Mucosa of rectum (tissue), 2 donors: ENCODE data around the gene TMCC1.

Experiments used
- H3K27ac ChIP-seq, 2 donors: one replicate each; pipeline ENCODE4 v1.7.0; 2013; ENCODE audit warnings: inconsistent platforms in 2 of 2, low read depth in 2 of 2, low read length in 2 of 2
- H3K27me3 ChIP-seq, 2 donors: one replicate each; pipeline ENCODE4 v1.7.0; 2013; ENCODE audit warnings: low read length in 2 of 2; ENCODE audit not compliant: control insufficient read depth in 2 of 2, insufficient read depth in 2 of 2
- H3K36me3 ChIP-seq, 2 donors: one replicate each; pipeline ENCODE4 v1.7.0; 2013; ENCODE audit warnings: low read length in 2 of 2; ENCODE audit not compliant: control insufficient read depth in 2 of 2, insufficient read depth in 2 of 2
- H3K4me1 ChIP-seq, 2 donors: one replicate each; pipeline ENCODE4 v1.7.0; 2013; ENCODE audit warnings: low read length in 2 of 2, mild to moderate bottlenecking in 1 of 2; ENCODE audit not compliant: control insufficient read depth in 2 of 2, insufficient read depth in 2 of 2
- H3K4me3 ChIP-seq, 2 donors: one replicate each; pipeline ENCODE4 v1.7.0; 2013; ENCODE audit warnings: low read length in 2 of 2
- H3K9ac ChIP-seq, 2 donors: one replicate each; pipeline ENCODE4 v1.7.0; 2013; ENCODE audit warnings: low read length in 2 of 2, low read depth in 1 of 2, mild to moderate bottlenecking in 1 of 2
- H3K9me3 ChIP-seq, 2 donors: one replicate each; pipeline ENCODE4 v1.7.0; 2013; ENCODE audit warnings: low read length in 2 of 2; ENCODE audit not compliant: control insufficient read depth in 2 of 2
- donor health status: healthy.
- donor health status: Normal muscosa, but diverticular disease.

The TMCC1 gene

DNA sequence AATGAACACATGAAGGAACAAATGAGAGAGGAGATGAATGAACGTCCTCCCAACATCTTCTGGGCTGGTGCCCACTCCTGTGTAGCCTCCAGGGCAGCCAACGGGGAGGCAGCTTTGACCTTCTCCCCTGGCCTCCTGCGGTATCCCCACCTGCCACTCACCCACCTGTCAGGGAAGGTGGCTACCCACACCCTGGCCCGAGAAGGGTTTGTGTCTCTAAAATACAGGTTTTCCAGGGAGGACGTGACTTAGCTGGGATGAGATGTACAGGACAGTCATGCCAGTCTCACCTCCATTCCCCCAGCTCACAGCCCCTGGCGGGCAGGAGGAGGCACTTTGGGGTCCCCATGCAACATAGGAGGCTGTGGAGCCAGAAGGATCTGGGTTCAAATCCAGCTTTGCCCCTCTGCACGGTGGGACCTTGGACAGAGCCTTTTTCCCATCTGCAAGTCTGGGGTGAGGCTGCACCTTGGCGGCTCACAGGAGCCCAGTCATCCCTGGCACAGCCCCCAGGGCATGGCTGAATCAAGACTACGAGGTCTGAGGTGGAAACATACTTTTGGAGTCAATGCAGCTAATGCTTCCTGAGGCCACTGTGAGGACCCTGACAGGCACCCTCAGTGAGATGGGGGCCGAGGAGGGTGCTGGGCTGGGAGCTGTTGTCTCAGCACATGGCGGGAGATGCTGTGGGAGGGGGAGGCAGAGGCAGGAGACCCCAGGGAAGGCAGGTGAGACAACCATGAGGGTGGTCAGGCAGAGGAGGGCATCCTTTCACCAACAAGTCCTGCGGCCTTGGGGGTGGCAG, 275.9 kb downstream of the TMCC1 start:
- Histone ChIP-seq H3K27me3 (no peaks in the 10 kb centered on the region), H3K36me3 (no peaks in the 10 kb centered on the region), H3K4me1 (peaks cover 14 to 24% of the 10 kb centered on the region in 2 donors), H3K9me3 (no peaks in the 10 kb centered on the region), H3K9ac (no peak overlapping the region), H3K4me3 (no peak overlapping the region), H3K27ac (no peak overlapping the region)

GRCh38 chr3:129616713-129617112, 276.8 kb downstream of the TMCC1 start:
- no peak overlapping the region for H3K4me3 ChIP-seq
- no peaks in the 10 kb centered on the region for H3K36me3 ChIP-seq
- no peaks in the 10 kb centered on the region for H3K27me3 ChIP-seq
- peak overlapping the region; percentile 48 to 59 for H3K27ac ChIP-seq
- H3K9ac ChIP-seq = no peak overlapping the region
- H3K9me3 ChIP-seq = no peaks in the 10 kb centered on the region
- peaks cover 11 to 23% of the 10 kb centered on the region in 2 donors for H3K4me1 ChIP-seq

GRCh38 chr3:129616291-129616690, 277.2 kb downstream of the TMCC1 start:
- H3K4me1 ChIP-seq = peaks cover 11 to 23% of the 10 kb centered on the region in 2 donors
- no peaks in the 10 kb centered on the region for H3K9me3 ChIP-seq
- no peaks in the 10 kb centered on the region for H3K27me3 ChIP-seq
- H3K4me3 ChIP-seq = no peak overlapping the region
- no peaks in the 10 kb centered on the region for H3K36me3 ChIP-seq
- H3K27ac ChIP-seq = peak overlapping the region; percentile 48 to 59
- no peak overlapping the region for H3K9ac ChIP-seq

- Histone ChIP-seq H3K4me3 (no peak overlapping the region), H3K27me3 (no peaks in the 10 kb centered on the region), H3K9ac (no peak overlapping the region), H3K36me3 (no peaks in the 10 kb centered on the region), H3K27ac (peak overlapping the region; percentile 48 to 59), H3K9me3 (no peaks in the 10 kb centered on the region), H3K4me1 (peaks cover 11 to 23% of the 10 kb centered on the region in 2 donors)
Measured at GRCh38 chr3:129615751-129616281, 277.7 kb downstream of the TMCC1 start.

- Histone ChIP-seq H3K4me1 (peaks cover 11 to 23% of the 10 kb centered on the region in 2 donors), H3K4me3 (no peak overlapping the region), H3K9ac (no peak overlapping the region), H3K27me3 (no peaks in the 10 kb centered on the region), H3K36me3 (no peaks in the 10 kb centered on the region), H3K27ac (peak overlapping the region; percentile 39 to 52), H3K9me3 (no peaks in the 10 kb centered on the region)
Measured at GRCh38 chr3:129614927-129615363, 278.6 kb downstream of the TMCC1 start.

GRCh38 chr3:129614435-129614834, 279.1 kb downstream of the TMCC1 start:
- H3K4me1 ChIP-seq = peaks cover 11 to 23% of the 10 kb centered on the region in 2 donors
- no peaks in the 10 kb centered on the region for H3K36me3 ChIP-seq
- no peak overlapping the region for H3K4me3 ChIP-seq
- peak overlapping the region in 1 of 2 donors; percentile 52 for H3K27ac ChIP-seq
- H3K9me3 ChIP-seq = no peaks in the 10 kb centered on the region
- H3K27me3 ChIP-seq = no peaks in the 10 kb centered on the region
- no peak overlapping the region for H3K9ac ChIP-seq

DNA sequence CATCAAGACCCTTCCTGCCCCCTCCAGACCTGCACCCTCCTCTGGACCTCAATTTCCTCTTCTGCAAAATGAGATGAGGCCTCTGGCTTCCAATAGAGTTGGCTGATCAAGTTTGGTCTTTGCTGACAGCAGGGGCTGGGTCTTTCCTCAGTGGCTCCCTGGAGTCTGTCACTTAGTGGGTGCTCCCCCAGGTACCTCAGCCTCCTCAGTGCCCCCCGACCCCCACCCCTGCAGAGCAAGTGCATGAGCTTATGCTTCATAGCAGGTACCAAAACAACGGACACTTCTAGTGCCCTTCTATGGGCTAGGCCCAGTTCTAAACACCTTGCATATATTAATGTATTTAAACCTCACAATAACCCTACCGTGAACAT, 280.2 kb downstream of the TMCC1 start:
- Histone ChIP-seq H3K4me3 (no peak overlapping the region), H3K27me3 (peaks cover 0 to 2% of the 10 kb centered on the region in 2 donors), H3K36me3 (no peaks in the 10 kb centered on the region), H3K4me1 (peaks cover 11 to 23% of the 10 kb centered on the region in 2 donors), H3K9me3 (no peaks in the 10 kb centered on the region), H3K27ac (no peak overlapping the region), H3K9ac (no peak overlapping the region)

GRCh38 chr3:129612534-129613366, 280.8 kb downstream of the TMCC1 start:
- no peak overlapping the region for H3K4me3 ChIP-seq
- H3K9me3 ChIP-seq = no peaks in the 10 kb centered on the region
- no peaks in the 10 kb centered on the region for H3K36me3 ChIP-seq
- peaks cover 2 to 7% of the 10 kb centered on the region in 2 donors for H3K27me3 ChIP-seq
- H3K9ac ChIP-seq = no peak overlapping the region
- H3K4me1 ChIP-seq = peaks cover 15 to 23% of the 10 kb centered on the region in 2 donors
- H3K27ac ChIP-seq = peak overlapping the region; percentile 0 to 3

- Histone ChIP-seq H3K4me1 (peaks cover 19 to 27% of the 10 kb centered on the region in 2 donors), H3K4me3 (no peak overlapping the region), H3K27me3 (peaks cover 4 to 7% of the 10 kb centered on the region in 2 donors), H3K27ac (peak overlapping the region; percentile 0 to 38), H3K9ac (no peak overlapping the region), H3K9me3 (no peaks in the 10 kb centered on the region), H3K36me3 (no peaks in the 10 kb centered on the region)
Measured at GRCh38 chr3:129611812-129612533, 281.5 kb downstream of the TMCC1 start.
